Activated T-cell treated with anti-CD3 and anti-CD28 coated beads, Interleukin-2, amount 50 U/mL, for 72 hours (primary cell): Measurements from ENCODE around the gene ZBTB9. TPM values are rescaled to one million over a fixed set of nuclear protein-coding genes. Genes with fewer than 3 reads are reported as not detected.

Experiments used
- ATAC-seq, 2 donors: fragments of 150-1000 bp; cut with Tn5 transposase; replicated peaks in 1 of 2; 2 replicates each; pipeline ENCODE4 v1.10.0; 2021; ENCODE audit warnings: moderate library complexity in 2 of 2, mild to moderate bottlenecking in 1 of 2
- DNase-seq, 2 donors: peaks; one replicate each; pipeline ENCODE4 v3.0.0; 2021 to 2022; ENCODE audit warnings: mixed read lengths in 1 of 2
- H3K27ac Mint-ChIP-seq: one replicate; pipeline ENCODE4 v1.8.0; 2022; ENCODE audit warnings: mild to moderate bottlenecking, moderate library complexity, mixed read lengths
- H3K27me3 Mint-ChIP-seq: one replicate; pipeline ENCODE4 v1.8.0; 2022; ENCODE audit warnings: low read depth, mixed read lengths
- H3K36me3 Mint-ChIP-seq, 2 donors: one replicate each; pipeline ENCODE4 v1.8.0; 2022; ENCODE audit warnings: mixed read lengths in 2 of 2, mild to moderate bottlenecking in 1 of 2; ENCODE audit not compliant: insufficient read depth in 2 of 2
- H3K4me1 Mint-ChIP-seq: one replicate; pipeline ENCODE4 v1.8.0; 2022; ENCODE audit warnings: low read depth, mixed read lengths
- H3K4me3 Mint-ChIP-seq, 2 donors: one replicate each; pipeline ENCODE4 v1.8.0; 2022; ENCODE audit warnings: mild to moderate bottlenecking in 2 of 2, mixed read lengths in 2 of 2, moderate library complexity in 2 of 2
- H3K9me3 Mint-ChIP-seq, 2 donors: one replicate each; pipeline ENCODE4 v1.8.0; 2022; ENCODE audit warnings: mixed read lengths in 2 of 2
- total RNA-seq, 2 donors: library from RNA; stranded (reverse); gene quantifications; one replicate each; pipeline ENCODE4 v1.2.3, GENCODE V29; 2022

ZBTB9 gene
- total RNA-seq, 2 donors from 2014 or later = 10.2 to 13.6 TPM

DNA sequence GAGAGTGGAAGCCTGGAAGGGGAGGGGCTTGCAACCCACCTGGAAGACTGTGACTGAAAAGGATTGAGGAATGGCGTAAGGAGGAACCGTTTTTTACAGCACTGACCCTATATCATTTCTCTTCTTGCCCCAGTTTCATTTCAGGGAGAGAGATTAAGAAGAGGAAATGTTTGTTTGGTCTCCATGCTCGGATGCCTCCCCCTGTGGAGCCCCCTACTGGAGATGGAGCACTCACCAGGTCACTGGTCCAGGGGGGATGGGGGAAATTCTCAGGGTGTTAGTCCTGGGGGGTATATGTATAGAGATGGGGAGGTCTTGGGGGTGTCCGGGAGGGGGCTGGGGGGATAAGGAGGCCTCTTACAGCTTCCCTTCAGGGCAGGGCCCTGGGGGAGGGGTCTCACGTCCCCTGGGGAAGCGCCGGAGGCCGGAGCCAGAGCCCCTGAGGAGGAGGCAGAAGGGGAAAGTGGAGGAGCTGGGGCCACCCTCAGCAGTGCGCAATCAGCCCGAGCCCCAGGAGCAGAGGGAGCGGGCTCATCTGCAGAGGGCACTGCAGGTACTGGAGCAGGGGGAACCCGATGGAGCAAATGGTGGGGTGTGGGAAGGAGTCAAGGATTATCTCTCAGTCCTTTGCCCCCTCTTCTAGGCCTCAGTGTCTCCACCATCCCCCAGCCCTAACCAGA, 39.6 kb upstream of the ZBTB9 start:
- Mint-ChIP-seq H3K36me3 (peaks cover 11 to 20% of the 10 kb centered on the region in 2 donors), H3K27me3 (no peaks in the 10 kb centered on the region), H3K4me3 (peak overlapping the region in 1 of 2 donors; percentile 99), H3K4me1 (peaks cover 75% of the 10 kb centered on the region), H3K9me3 (no peaks in the 10 kb centered on the region), H3K27ac (no peak overlapping the region)
- DNase-seq = no peak
- no peak for ATAC-seq

DNA sequence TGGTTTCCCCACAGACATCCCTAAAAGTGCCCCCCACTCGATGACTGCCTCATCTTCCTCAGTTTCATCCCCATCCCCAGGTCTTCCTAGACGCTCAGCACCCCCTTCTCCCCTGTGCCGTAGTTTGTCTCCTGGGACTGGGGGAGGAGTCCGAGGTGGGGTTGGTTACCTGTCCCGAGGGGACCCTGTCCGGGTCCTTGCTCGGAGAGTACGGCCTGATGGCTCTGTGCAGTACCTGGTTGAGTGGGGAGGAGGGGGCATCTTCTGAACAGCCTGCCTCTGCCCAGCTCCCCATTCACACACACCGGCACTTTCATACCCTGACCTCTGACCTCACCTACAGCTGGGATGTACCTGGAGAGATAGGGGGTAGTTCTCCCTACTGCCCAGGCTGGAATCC, 38.5 kb upstream of the ZBTB9 start:
- H3K4me1 Mint-ChIP-seq = peaks cover 79% of the 10 kb centered on the region
- H3K27me3 Mint-ChIP-seq = no peaks in the 10 kb centered on the region
- DNase-seq = no peak
- no peak for ATAC-seq
- H3K9me3 Mint-ChIP-seq = no peaks in the 10 kb centered on the region
- H3K4me3 Mint-ChIP-seq = peak overlapping the region; percentile 98 to 99
- H3K27ac Mint-ChIP-seq = peak overlapping the region; percentile 94
- H3K36me3 Mint-ChIP-seq = peaks cover 11 to 20% of the 10 kb centered on the region in 2 donors

DNA sequence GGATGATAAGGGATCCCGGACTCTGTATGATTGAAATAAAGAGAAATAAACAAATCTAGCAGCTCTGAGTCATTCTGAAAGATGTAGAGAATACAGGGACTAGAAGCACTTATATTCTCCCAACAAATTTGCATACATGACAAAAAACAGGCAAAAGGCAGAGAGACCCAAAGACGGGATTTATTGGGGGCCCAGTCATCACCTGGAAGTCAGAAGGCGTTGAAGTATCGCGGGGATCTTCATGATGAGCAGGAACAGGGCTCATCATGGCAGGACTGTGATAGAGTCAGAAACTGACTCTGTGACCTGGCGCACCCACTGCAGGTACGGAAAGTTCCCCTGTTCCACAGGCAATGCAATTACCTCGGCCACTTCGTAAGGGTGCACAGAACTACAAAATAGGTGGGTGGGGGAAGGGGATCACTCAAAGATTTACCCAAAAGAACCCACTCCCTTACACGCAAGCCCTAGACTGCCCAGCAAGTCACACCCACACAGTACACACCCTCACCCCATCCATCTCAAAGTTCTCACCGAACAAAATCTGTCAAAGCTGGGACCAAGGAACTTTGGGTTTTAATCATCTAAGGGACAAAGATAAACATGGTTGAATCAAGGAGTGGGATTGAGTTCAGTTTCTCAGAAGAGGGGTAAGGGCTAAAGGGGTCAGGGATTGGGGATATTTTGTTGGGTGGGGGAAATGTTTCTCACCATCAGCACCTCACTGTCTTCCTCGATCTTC, 37.8 kb upstream of the ZBTB9 start:
- peaks cover 82% of the 10 kb centered on the region for H3K4me1 Mint-ChIP-seq
- H3K36me3 Mint-ChIP-seq = peaks cover 11 to 20% of the 10 kb centered on the region in 2 donors
- peak; percentile 8 to 14 for ATAC-seq
- no peaks in the 10 kb centered on the region for H3K27me3 Mint-ChIP-seq
- H3K4me3 Mint-ChIP-seq = peak overlapping the region; percentile 98 to 99
- peak overlapping the region; percentile 94 for H3K27ac Mint-ChIP-seq
- DNase-seq = peak; percentile 55 to 60
- H3K9me3 Mint-ChIP-seq = no peaks in the 10 kb centered on the region

DNA sequence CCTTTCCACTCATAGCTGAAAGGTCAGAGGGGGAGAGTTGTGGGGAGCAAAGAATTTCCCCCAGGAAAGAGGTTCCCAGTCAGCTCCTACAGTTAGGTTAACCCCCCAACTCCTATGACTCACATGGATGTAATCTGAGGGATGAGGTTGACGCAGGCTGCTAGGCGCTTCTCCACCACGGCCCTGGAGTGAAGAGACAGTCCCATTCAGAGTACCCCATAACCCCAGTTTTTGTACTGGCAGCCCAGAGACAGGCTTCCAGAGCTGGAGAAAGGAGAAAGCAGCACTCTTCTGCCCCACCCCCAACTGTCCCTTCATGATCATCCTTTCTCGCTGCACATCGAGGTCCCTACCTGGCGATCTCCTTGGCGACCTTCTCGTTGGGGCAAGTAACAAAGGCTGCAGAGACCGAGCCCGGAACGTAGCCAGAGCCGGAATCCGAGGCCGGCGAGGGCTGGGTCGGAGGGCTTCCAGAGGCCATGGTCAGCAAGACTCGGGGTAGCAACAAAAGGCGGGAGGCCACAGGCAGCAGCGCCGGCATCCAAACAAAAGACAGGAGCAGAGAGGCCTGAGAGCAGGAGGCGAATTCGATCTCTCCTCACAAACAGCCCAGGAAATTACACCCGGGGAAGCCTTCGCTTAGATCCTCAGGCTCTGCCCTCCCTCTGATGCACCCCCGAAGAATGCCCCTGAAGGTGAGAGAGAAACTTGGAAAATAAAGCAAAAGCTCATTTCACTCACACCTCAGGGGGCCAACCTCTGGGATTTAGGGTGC, 37.1 kb upstream of the ZBTB9 start:
- DNase-seq (peak in 1 of 2 donors; percentile 26), ATAC-seq (no peak)
- no peaks in the 10 kb centered on the region for H3K27me3 Mint-ChIP-seq
- H3K36me3 Mint-ChIP-seq = peaks cover 11 to 19% of the 10 kb centered on the region in 2 donors
- peaks cover 80% of the 10 kb centered on the region for H3K4me1 Mint-ChIP-seq
- peak overlapping the region; percentile 98 to 99 for H3K4me3 Mint-ChIP-seq
- no peaks in the 10 kb centered on the region for H3K9me3 Mint-ChIP-seq
- peak overlapping the region; percentile 94 for H3K27ac Mint-ChIP-seq

GRCh38 chr6:33417903-33418689, 36.3 kb upstream of the ZBTB9 start, which contains the start of gene CUTA:
TSS of gene CUTA (minus strand) at chr6:33418107. CDS start at chr6:33418000, 107 bp downstream.
- DNase-seq (peak; percentile 97 to 99), ATAC-seq (peak; percentile 82 to 86)
- Mint-ChIP-seq H3K27ac (peak within 1 kb of the TSS; percentile 99), H3K36me3 (peaks cover 11 to 14% of the 10 kb centered on the region in 2 donors), H3K9me3 (no peaks in the 10 kb centered on the region), H3K4me1 (peaks cover 75% of the 10 kb centered on the region), H3K27me3 (no peaks in the 10 kb centered on the region), H3K4me3 (peak within 1 kb of the TSS; percentile 98 to 99)

DNA sequence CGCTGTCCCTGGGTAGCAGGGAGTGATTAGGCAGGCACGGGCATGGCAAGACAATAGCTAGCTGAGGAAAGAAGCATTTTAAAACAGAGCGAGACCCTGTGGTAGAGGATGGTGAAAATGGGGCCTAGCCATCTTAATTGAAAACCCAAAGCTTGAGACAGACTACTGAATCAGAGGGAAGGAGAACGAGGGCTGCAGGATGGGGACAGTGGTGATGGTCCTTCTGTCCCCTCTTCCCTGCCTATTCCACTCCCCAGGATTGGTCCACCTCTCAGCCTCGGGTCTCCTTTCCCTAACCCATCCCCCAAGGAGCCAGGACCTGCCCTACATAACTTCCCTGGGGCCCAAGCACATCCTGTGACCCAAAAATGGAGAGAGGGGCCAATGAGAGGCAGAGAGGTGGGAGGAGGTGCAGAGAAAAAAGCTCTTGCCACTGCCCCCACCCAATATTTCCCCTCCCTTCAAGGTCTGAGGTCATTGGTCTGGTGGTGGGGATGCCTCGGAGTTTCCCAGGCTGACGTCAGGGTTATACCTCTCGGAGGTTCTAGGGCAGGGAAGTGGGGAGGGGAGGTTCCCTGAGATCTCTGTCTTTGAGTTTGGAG, 35.6 kb upstream of the ZBTB9 start:
- peak; percentile 1 to 14 for ATAC-seq

DNA sequence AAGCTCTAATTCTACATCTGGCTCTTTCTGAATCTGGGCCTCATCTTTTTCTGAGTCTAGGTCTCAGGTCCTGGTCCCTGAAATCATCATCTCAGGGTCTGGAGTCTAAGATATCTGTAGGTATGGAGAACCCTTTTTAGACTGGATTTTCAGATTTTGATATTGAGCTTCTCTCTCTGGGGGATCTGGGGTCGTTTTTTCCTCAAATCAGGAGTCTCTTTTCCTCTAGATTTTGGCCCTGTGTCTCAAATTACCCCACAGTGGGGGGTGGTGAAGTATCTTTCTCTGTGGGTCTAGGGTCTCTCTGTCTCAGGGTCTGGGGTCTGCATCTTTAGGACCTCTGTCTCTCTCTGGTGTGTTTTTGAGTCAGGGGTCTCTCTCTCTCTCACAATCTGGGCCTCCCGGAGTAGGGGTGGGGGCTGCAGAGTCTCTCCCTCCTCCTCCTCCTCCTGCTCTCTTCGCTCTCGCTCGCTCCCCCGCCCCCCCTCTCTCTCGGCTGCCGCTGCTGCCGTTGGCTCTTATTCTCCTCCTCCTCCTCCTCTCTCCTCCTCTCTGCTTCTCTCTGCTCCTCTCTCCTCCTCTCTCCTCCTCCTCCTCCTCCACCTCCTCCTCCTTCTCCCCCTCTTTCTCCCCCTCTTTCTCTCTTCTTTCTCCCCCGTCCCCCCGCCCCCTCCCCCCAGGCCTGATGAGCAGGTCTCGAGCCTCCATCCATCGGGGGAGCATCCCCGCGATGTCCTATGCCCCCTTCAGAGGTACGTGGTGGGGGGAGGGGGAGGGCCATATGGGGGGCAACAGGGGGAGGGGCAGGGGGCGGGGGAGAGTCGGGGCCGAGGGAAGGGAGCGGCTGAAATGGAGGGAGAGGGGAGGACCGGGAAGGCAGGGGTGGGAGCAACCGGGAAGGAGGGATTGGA, 34.5 kb upstream of the ZBTB9 start, which contains the start of gene SYNGAP1:
TSS of gene SYNGAP1 (plus strand) at position 486 of the 911 bp plus-strand sequence. CDS start at position 686, 200 bp downstream.
- ATAC-seq (no peak), DNase-seq (peak; percentile 52 to 54)
- Mint-ChIP-seq H3K27me3 (no peaks in the 10 kb centered on the region), H3K9me3 (no peaks in the 10 kb centered on the region), H3K36me3 (peaks cover 14 to 17% of the 10 kb centered on the region in 2 donors), H3K4me1 (peaks cover 78% of the 10 kb centered on the region), H3K27ac (peak within 1 kb of the TSS; percentile 99), H3K4me3 (peak within 1 kb of the TSS; percentile 98 to 99)

More for the DNA sequence above, 35.6 kb upstream of the ZBTB9 start:
- H3K9me3 Mint-ChIP-seq = no peaks in the 10 kb centered on the region
- H3K36me3 Mint-ChIP-seq = peaks cover 9 to 15% of the 10 kb centered on the region in 2 donors
- H3K27ac Mint-ChIP-seq = peak overlapping the region; percentile 99
- H3K27me3 Mint-ChIP-seq = no peaks in the 10 kb centered on the region
- H3K4me1 Mint-ChIP-seq = peaks cover 78% of the 10 kb centered on the region
- peak overlapping the region; percentile 98 to 99 for H3K4me3 Mint-ChIP-seq
- DNase-seq = peak; percentile 73 to 76

- Mint-ChIP-seq H3K4me3 (peak overlapping the region; percentile 62 to 74), H3K4me1 (peaks cover 75% of the 10 kb centered on the region), H3K9me3 (no peaks in the 10 kb centered on the region), H3K36me3 (peaks cover 13 to 15% of the 10 kb centered on the region in 2 donors), H3K27ac (peak overlapping the region; percentile 44), H3K27me3 (no peaks in the 10 kb centered on the region)
- ATAC-seq = no peak
- DNase-seq = no peak
These were observed 33.7 kb upstream of the ZBTB9 start for GRCh38 chr6:33420491-33421343.

GRCh38 chr6:33421344-33421643, 33.1 kb upstream of the ZBTB9 start:
- no peak for ATAC-seq
- H3K27me3 Mint-ChIP-seq = no peaks in the 10 kb centered on the region
- no peaks in the 10 kb centered on the region for H3K9me3 Mint-ChIP-seq
- no peak for DNase-seq
- peaks cover 14 to 15% of the 10 kb centered on the region in 2 donors for H3K36me3 Mint-ChIP-seq
- H3K27ac Mint-ChIP-seq = peak overlapping the region; percentile 44
- H3K4me3 Mint-ChIP-seq = peak overlapping the region; percentile 62 to 74
- peaks cover 73% of the 10 kb centered on the region for H3K4me1 Mint-ChIP-seq

- peaks cover 11 to 12% of the 10 kb centered on the region in 2 donors for H3K36me3 Mint-ChIP-seq
- no peak overlapping the region for H3K27ac Mint-ChIP-seq
- no peaks in the 10 kb centered on the region for H3K27me3 Mint-ChIP-seq
- DNase-seq (no peak), ATAC-seq (no peak)
- no peaks in the 10 kb centered on the region for H3K9me3 Mint-ChIP-seq
- peaks cover 76% of the 10 kb centered on the region for H3K4me1 Mint-ChIP-seq
- H3K4me3 Mint-ChIP-seq = peak overlapping the region; percentile 94 to 96
These were observed 30.6 kb upstream of the ZBTB9 start for GRCh38 chr6:33423777-33424176.
